K562 (cell line): ENCODE results near the gene ATP5MC3.

Experiments
- BHLHE40 ChIP-seq: IDR thresholded peaks from 2 replicates; pipeline ENCODE4 v1.6.1; 2011; ENCODE audit warnings: low read length, improper control_type of control experiment
- CTCF ChIP-seq, 3 experiments: IDR thresholded peaks in 2 of 3; conservative IDR thresholded peaks in 1 of 3; 2 replicates each; pipeline ENCODE4 v1.5.1; 2011 to 2012; ENCODE audit warnings: low read length in 3 of 3, mild to moderate bottlenecking in 3 of 3, control low read depth in 2 of 3, improper control_type of control experiment in 1 of 3, inconsistent platforms in 1 of 3, low read depth in 1 of 3, mixed read lengths in 1 of 3, moderate library complexity in 1 of 3; ENCODE audit not compliant: insufficient read depth in 2 of 3
- DIDO1 ChIP-seq: fragments of 450-650 bp; IDR thresholded peaks from 2 replicates; pipeline ENCODE4 v1.6.1; 2016; ENCODE audit warnings: low read depth, missing biosample characterization, missing genetic modification characterization
- PATZ1 ChIP-seq: fragments of 250-450 bp; sonication (Bioruptor Pico); IDR thresholded peaks from 2 replicates; pipeline ENCODE4 v1.5.0; 2020; ENCODE audit warnings: mild to moderate bottlenecking, borderline replicate concordance
- PBX2 ChIP-seq, 2 experiments: IDR thresholded peaks in 1 of 2; conservative IDR thresholded peaks in 1 of 2; 2 replicates each; pipeline ENCODE4 v1.6.1; 2016; ENCODE audit warnings: low read depth in 2 of 2, mild to moderate bottlenecking in 1 of 2, missing compliant biosample characterization in 1 of 2, missing genetic modification characterization in 1 of 2, moderate library complexity in 1 of 2
- POLR2A ChIP-seq: fragments of 450-650 bp; conservative IDR thresholded peaks from 2 replicates; pipeline ENCODE4 v1.6.1; 2016
- POLR2AphosphoS5 ChIP-seq: IDR thresholded peaks from 2 replicates; pipeline ENCODE4 v1.6.1; 2011; ENCODE audit warnings: mild to moderate bottlenecking, low read depth, low read length, moderate library complexity; ENCODE audit not compliant: control insufficient read depth, insufficient read depth
- ZSCAN29 ChIP-seq: fragments of 450-650 bp; IDR thresholded peaks from 2 replicates; pipeline ENCODE4 v1.6.1; 2017
- TF ChIP-seq, protein P1 (sequence below): sonication (generic); formaldehyde crosslinking; IDR thresholded peaks from 2 replicates; pipeline ENCODE4 v1.9.0; 2022; ENCODE audit warnings: mild to moderate bottlenecking, missing genetic modification reagents
- TF ChIP-seq, protein P2 (sequence below), 2 experiments: fragments of 450-650 bp; formaldehyde crosslinking in 1 of 2; IDR thresholded peaks; 2 replicates each; pipeline versions ENCODE4 v1.4.0 to v1.6.1; 2014 to 2020; ENCODE audit warnings: mild to moderate bottlenecking in 2 of 2, borderline replicate concordance in 1 of 2, low read depth in 1 of 2
- TF ChIP-seq, protein P3 (sequence below): fragments of 450-650 bp; IDR thresholded peaks from 2 replicates; pipeline ENCODE4 v1.6.1; 2017; ENCODE audit warnings: antibody characterized with exemption

GRCh38 chr2:175169191-175169590 lies 12.3 kb downstream of the ATP5MC3 start:
- TF ChIP-seq BHLHE40 (no peak), POLR2AphosphoS5 (no peak), POLR2A (no peak), DIDO1 (tag) (no peak), CTCF (IDR thresholded peaks at IDR 0.05 in 2 of 3, conservative IDR thresholded peaks at IDR 0.05 in 1 of 3; ENCODE audit: insufficient read depth in 2 of 3, low read depth in 1 of 3, low read length in 3 of 3) (no peak), ZSCAN29 (no peak), PATZ1 (CRISPR knock-in tag) (no peak), PBX2 (CRISPR knock-in tag; IDR thresholded peaks at IDR 0.05; ENCODE audit: low read depth) (no peak), PBX2 (tag; conservative IDR thresholded peaks at IDR 0.05; ENCODE audit: low read depth) (no peak; the same call in 1 of the 2 replicates)
- TF ChIP-seq, protein P1, sequence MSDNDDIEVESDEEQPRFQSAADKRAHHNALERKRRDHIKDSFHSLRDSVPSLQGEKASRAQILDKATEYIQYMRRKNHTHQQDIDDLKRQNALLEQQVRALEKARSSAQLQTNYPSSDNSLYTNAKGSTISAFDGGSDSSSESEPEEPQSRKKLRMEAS (CRISPR knock-in tag) = no peak
- TF ChIP-seq, protein P2, sequence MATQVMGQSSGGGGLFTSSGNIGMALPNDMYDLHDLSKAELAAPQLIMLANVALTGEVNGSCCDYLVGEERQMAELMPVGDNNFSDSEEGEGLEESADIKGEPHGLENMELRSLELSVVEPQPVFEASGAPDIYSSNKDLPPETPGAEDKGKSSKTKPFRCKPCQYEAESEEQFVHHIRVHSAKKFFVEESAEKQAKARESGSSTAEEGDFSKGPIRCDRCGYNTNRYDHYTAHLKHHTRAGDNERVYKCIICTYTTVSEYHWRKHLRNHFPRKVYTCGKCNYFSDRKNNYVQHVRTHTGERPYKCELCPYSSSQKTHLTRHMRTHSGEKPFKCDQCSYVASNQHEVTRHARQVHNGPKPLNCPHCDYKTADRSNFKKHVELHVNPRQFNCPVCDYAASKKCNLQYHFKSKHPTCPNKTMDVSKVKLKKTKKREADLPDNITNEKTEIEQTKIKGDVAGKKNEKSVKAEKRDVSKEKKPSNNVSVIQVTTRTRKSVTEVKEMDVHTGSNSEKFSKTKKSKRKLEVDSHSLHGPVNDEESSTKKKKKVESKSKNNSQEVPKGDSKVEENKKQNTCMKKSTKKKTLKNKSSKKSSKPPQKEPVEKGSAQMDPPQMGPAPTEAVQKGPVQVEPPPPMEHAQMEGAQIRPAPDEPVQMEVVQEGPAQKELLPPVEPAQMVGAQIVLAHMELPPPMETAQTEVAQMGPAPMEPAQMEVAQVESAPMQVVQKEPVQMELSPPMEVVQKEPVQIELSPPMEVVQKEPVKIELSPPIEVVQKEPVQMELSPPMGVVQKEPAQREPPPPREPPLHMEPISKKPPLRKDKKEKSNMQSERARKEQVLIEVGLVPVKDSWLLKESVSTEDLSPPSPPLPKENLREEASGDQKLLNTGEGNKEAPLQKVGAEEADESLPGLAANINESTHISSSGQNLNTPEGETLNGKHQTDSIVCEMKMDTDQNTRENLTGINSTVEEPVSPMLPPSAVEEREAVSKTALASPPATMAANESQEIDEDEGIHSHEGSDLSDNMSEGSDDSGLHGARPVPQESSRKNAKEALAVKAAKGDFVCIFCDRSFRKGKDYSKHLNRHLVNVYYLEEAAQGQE (IDR thresholded peaks at IDR 0.05; ENCODE audit: borderline replicate concordance) = no peak
- TF ChIP-seq, protein P2 (CRISPR knock-in tag; IDR thresholded peaks at IDR 0.05; ENCODE audit: low read depth) = no peak
- TF ChIP-seq, protein P3, sequence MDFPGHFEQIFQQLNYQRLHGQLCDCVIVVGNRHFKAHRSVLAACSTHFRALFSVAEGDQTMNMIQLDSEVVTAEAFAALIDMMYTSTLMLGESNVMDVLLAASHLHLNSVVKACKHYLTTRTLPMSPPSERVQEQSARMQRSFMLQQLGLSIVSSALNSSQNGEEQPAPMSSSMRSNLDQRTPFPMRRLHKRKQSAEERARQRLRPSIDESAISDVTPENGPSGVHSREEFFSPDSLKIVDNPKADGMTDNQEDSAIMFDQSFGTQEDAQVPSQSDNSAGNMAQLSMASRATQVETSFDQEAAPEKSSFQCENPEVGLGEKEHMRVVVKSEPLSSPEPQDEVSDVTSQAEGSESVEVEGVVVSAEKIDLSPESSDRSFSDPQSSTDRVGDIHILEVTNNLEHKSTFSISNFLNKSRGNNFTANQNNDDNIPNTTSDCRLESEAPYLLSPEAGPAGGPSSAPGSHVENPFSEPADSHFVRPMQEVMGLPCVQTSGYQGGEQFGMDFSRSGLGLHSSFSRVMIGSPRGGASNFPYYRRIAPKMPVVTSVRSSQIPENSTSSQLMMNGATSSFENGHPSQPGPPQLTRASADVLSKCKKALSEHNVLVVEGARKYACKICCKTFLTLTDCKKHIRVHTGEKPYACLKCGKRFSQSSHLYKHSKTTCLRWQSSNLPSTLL = no peak
